HepG2 (cell line): ENCODE data around the gene KDR. TPM values are rescaled to one million over a fixed set of nuclear protein-coding genes. Genes with fewer than 3 reads are reported as not detected.

ENCODE experiments used
- ATAC-seq: fragments of 200-7000 bp; cut with Tn5 transposase; 3 replicates; pipeline ENCODE4 v1.9.1; 2020; ENCODE audit warnings: mild to moderate bottlenecking, moderate library complexity
- BruUV-seq: library from RNA; stranded (reverse); fragments of 400-500 nt; replicated peaks from 2 replicates; lab custom pipeline; 2021; lab: Mats Ljungman, UMichigan
- CTCF ChIA-PET: fragments of 300-600 bp; formaldehyde crosslinking; extraction: SDS; loops from one replicate; lab custom pipeline; 2021; ENCODE audit warnings: low total read pairs, inconsistent platforms, low intra/inter-chr PET ratio; lab: Yijun Ruan, JAX
- POLR2A ChIA-PET: fragments of 350-600 bp; sonication (Branson Sonifier 250); formaldehyde crosslinking; loops from one replicate; lab custom pipeline; 2020; ENCODE audit warnings: antibody characterized with exemption, inconsistent platforms; lab: Yijun Ruan, JAX
- DNase-seq: peaks from one replicate; pipeline ENCODE4 v3.0.0-alpha.2; 2015; ENCODE audit warnings: low spot score
- FAIRE-seq: peaks from 3 replicates; lab custom pipeline; 2011; peaks lifted over from hg19 to GRCh38; lab: Jason Lieb, UNC
- H2AFZ ChIP-seq: one replicate; pipeline ENCODE4 v1.6.1; 2011; ENCODE audit warnings: low read length, inconsistent platforms
- H3K27ac ChIP-seq: fragments of 300-600 bp; 3 replicates; pipeline ENCODE4 v1.8.0; 2011; ENCODE audit warnings: mixed run types, mild to moderate bottlenecking, mixed read lengths, low read length, inconsistent platforms; ENCODE audit not compliant: insufficient read depth; ENCODE audit errors: extremely low read length
- H3K27me3 ChIP-seq, 2 experiments: fragments of 200-600 bp in 1 of 2; 2 replicates in 1 of 2; 3 replicates in 1 of 2; pipeline versions ENCODE4 v1.6.0 to v1.8.0; 2011; ENCODE audit warnings: low read length in 2 of 2, mild to moderate bottlenecking in 2 of 2, moderate library complexity in 2 of 2, inconsistent platforms in 1 of 2; ENCODE audit not compliant: insufficient read depth in 2 of 2, control insufficient read depth in 1 of 2
- H3K36me3 ChIP-seq, 2 experiments: fragments of 200-600 bp in 1 of 2; replicated peaks in 1 of 2; 2 replicates in 1 of 2; 3 replicates in 1 of 2; pipeline versions ENCODE4 v1.5.1 to v1.8.0; 2011; ENCODE audit warnings: low read length in 2 of 2, inconsistent platforms in 1 of 2; ENCODE audit not compliant: insufficient read depth in 2 of 2, control insufficient read depth in 1 of 2
- H3K4me1 ChIP-seq: 2 replicates; pipeline ENCODE4 v1.5.1; 2012; ENCODE audit warnings: low read length, inconsistent platforms; ENCODE audit not compliant: insufficient read depth
- H3K4me2 ChIP-seq: 2 replicates; pipeline ENCODE4 v1.6.0; 2011; ENCODE audit warnings: low read depth, low read length, inconsistent platforms
- H3K4me3 ChIP-seq, 3 experiments: fragments of 200-600 bp in 1 of 3; sonication (generic), shearing (Covaris generic) in 1 of 3; replicated peaks in 1 of 3; 2 replicates each; pipeline ENCODE4 v1.5.1; 2011 to 2016; ENCODE audit warnings: low read length in 3 of 3, inconsistent platforms in 2 of 3, low read depth in 2 of 3, mild to moderate bottlenecking in 2 of 3, control low read depth in 1 of 3, mixed read lengths in 1 of 3; ENCODE audit not compliant: insufficient read depth in 1 of 3
- H3K79me2 ChIP-seq: one replicate; pipeline ENCODE4 v1.6.1; 2011; ENCODE audit warnings: low read length, inconsistent platforms; ENCODE audit not compliant: insufficient read depth
- H3K9ac ChIP-seq: 2 replicates; pipeline ENCODE4 v1.6.0; 2011; ENCODE audit warnings: mild to moderate bottlenecking, low read depth, low read length, inconsistent platforms; ENCODE audit not compliant: insufficient read depth
- H3K9me3 ChIP-seq: 2 replicates; pipeline ENCODE4 v1.5.1; 2012; ENCODE audit warnings: mild to moderate bottlenecking, low read length
- H4K20me1 ChIP-seq: 2 replicates; pipeline ENCODE4 v1.6.0; 2011; ENCODE audit warnings: inconsistent platforms, mild to moderate bottlenecking, low read length, moderate library complexity; ENCODE audit not compliant: insufficient read depth
- ARID3A ChIP-seq: IDR thresholded peaks from 2 replicates; pipeline ENCODE4 v1.6.1; 2012; ENCODE audit warnings: low read depth, low read length, improper control_type of control experiment
- CCAR2 ChIP-seq: fragments of 200-400 bp; formaldehyde crosslinking; optimal IDR thresholded peaks from 2 replicates; pipeline ENCODE3; 2018; ENCODE audit warnings: low read depth, mild to moderate bottlenecking, low read length, moderate library complexity
- KAT8 ChIP-seq: IDR thresholded peaks from 2 replicates; pipeline ENCODE4 v1.6.1; 2016; ENCODE audit warnings: missing genetic modification reagents, missing compliant biosample characterization
- KDM5A ChIP-seq: fragments of 200-600 bp; sonication (generic); IDR thresholded peaks from 2 replicates; pipeline ENCODE4 v1.7.0; 2018; ENCODE audit warnings: antibody characterized with exemption, mild to moderate bottlenecking, low read length, borderline replicate concordance
- MXD4 ChIP-seq: IDR thresholded peaks from 2 replicates; pipeline ENCODE4 v1.6.1; 2016; ENCODE audit warnings: mild to moderate bottlenecking, missing biosample characterization, missing genetic modification reagents
- MYPOP ChIP-seq: sonication (generic); formaldehyde crosslinking; IDR thresholded peaks from 2 replicates; pipeline ENCODE4 v1.8.1; 2023; ENCODE audit warnings: mild to moderate bottlenecking, moderate library complexity, missing genetic modification reagents
- NFKBIZ ChIP-seq: IDR thresholded peaks from 2 replicates; pipeline ENCODE4 v1.6.1; 2018; ENCODE audit warnings: missing genetic modification reagents, missing compliant biosample characterization
- REL ChIP-seq: sonication (generic); formaldehyde crosslinking; conservative IDR thresholded peaks from 2 replicates; pipeline ENCODE4 v1.8.0; 2022; ENCODE audit warnings: mild to moderate bottlenecking, missing genetic modification reagents, moderate library complexity
- REXO4 ChIP-seq: sonication (generic); formaldehyde crosslinking; IDR thresholded peaks from 2 replicates; pipeline ENCODE4 v1.8.0; 2022; ENCODE audit warnings: missing genetic modification reagents, mild to moderate bottlenecking, borderline replicate concordance
- SOX6 ChIP-seq, 2 experiments: fragments of 450-650 bp in 1 of 2; sonication (generic) in 1 of 2; formaldehyde crosslinking in 1 of 2; IDR thresholded peaks; 2 replicates each; pipeline versions ENCODE4 v1.4.0 to v1.6.1; 2017 to 2020; ENCODE audit warnings: antibody characterized with exemption in 1 of 2, mild to moderate bottlenecking in 1 of 2, missing genetic modification reagents in 1 of 2
- TCF7L2 ChIP-seq: IDR thresholded peaks from 2 replicates; pipeline ENCODE4 v1.6.1; 2011; ENCODE audit warnings: mild to moderate bottlenecking, low read depth, low read length, moderate library complexity
- ZNF720 ChIP-seq: sonication (generic); formaldehyde crosslinking; IDR thresholded peaks from 2 replicates; pipeline ENCODE4 v1.4.0; 2020; ENCODE audit warnings: missing genetic modification reagents
- WGBS: methylation state at CpG from one replicate; pipeline ENCODE4 v1.1.6; 2017; ENCODE audit warnings: low lambda C conversion rate; 5-methylcytosine and 5-hydroxymethylcytosine counted together
- in situ Hi-C: cut with HindIII; loops from 2 replicates; pipeline ENCODE4 v1.10.0; 2017; ENCODE audit warnings: low pct_unique_long_range_greater_than_20kb; ENCODE audit not compliant: extremely low pct_ligation_motif_present
- intact Hi-C: fragments of 100-400 bp; cut with micrococcal nuclease; formaldehyde crosslinking; loops from one replicate; pipeline ENCODE4 v1.10.0; 2022; ENCODE audit not compliant: unreplicated experiment
- polyA plus RNA-seq, 8 experiments: library from polyadenylated mRNA; depleted of rRNA in 3 of 8; stranded (reverse) in 7 of 8; unstranded in 1 of 8; fragments of >200 nt; fragmentation: Illumina TruSeq in 4 of 8; extraction: Trizol in 4 of 8; gene quantifications; 2 replicates each; pipeline versions ENCODE4 v1.2.1 to v1.2.3, GENCODE V29; 2011 to 2016; ENCODE audit warnings: low read depth in 4 of 8, missing spikeins in 1 of 8, mixed read lengths in 1 of 8; ENCODE audit not compliant: insufficient read depth in 1 of 8
- total RNA-seq, 5 experiments: library from RNA; depleted of rRNA; stranded (reverse); fragments of >200 nt; fragmentation: Illumina TruSeq; extraction: Trizol; gene quantifications; 2 replicates each; pipeline ENCODE4 v1.2.3, GENCODE V29; 2016; ENCODE audit warnings: low read depth in 1 of 5

Gene KDR
- total and polyA plus RNA-seq, 2 of the 13 experiments (the other 11 are each of a cell fraction or from before 2014, with no cell fraction given) = not detected

- FAIRE-seq = no peak
- in situ Hi-C loops (no loop called here), intact Hi-C loops (no loop called here)
- Histone ChIP-seq H3K9me3 (no peaks in the 10 kb centered on the region), H3K4me3 (no peak overlapping the region), H3K4me1 (no peaks in the 10 kb centered on the region), H3K27ac (no peak overlapping the region), H4K20me1 (no peaks in the 10 kb centered on the region), H3K9ac (no peak overlapping the region), H3K27me3 (no peaks in the 10 kb centered on the region), H3K79me2 (no peaks in the 10 kb centered on the region), H3K36me3 (no peaks in the 10 kb centered on the region), H2AFZ (no peak overlapping the region), H3K4me2 (no peak overlapping the region)
- no TSS peak for BruUV-seq
- ATAC-seq = no peak
- CTCF ChIA-PET = no interaction called here
- DNase-seq = no peak
- WGBS = 38% methylated on average over 6 of the region's 6 CpGs
- POLR2A ChIA-PET = no interaction called here
- no peak for TF ChIP-seq TCF7L2
- no peak for TF ChIP-seq MYPOP (CRISPR knock-in tag)
- TF ChIP-seq NFKBIZ = no peak
- no peak for TF ChIP-seq KDM5A
- TF ChIP-seq ARID3A = no peak
- TF ChIP-seq ZNF720 (CRISPR knock-in tag) = no peak
- TF ChIP-seq REXO4 (CRISPR knock-in tag) = no peak
- no peak for TF ChIP-seq KAT8
- TF ChIP-seq REL (CRISPR knock-in tag) = no peak
- TF ChIP-seq MXD4 (CRISPR knock-in tag) = no peak
- TF ChIP-seq SOX6 (IDR thresholded peaks at IDR 0.05) = no peak
- TF ChIP-seq SOX6 (CRISPR knock-in tag; IDR thresholded peaks at IDR 0.05) = no peak
- TF ChIP-seq CCAR2 = no peak
Measured at GRCh38 chr4:55170462-55170861, 45.1 kb upstream of the KDR start.
